HG02884 (cell line): ENCODE data around the gene FOXE1.

Experiments used
- ATAC-seq: cut with Tn5 transposase; IDR thresholded peaks from one replicate; pipeline ENCODE4 v1.9.1; 2021; ENCODE audit warnings: mild to moderate bottlenecking, moderate library complexity; ENCODE audit not compliant: unreplicated experiment

FOXE1 gene

GRCh38 chr9:97864396-97864795 lies 11.4 kb downstream of the FOXE1 start:
- no peak for ATAC-seq

- ATAC-seq, result no peak
Measured at GRCh38 chr9:97866300-97866699, 13.3 kb downstream of the FOXE1 start.

- no peak for ATAC-seq
Measured at GRCh38 chr9:97866848-97867247, 13.8 kb downstream of the FOXE1 start.

- no peak for ATAC-seq
Measured at GRCh38 chr9:97868859-97869258, 15.8 kb downstream of the FOXE1 start.

GRCh38 chr9:97873425-97873824 lies 20.4 kb downstream of the FOXE1 start:
- no peak for ATAC-seq

- ATAC-seq, result no peak
Measured at GRCh38 chr9:97873882-97874281, 20.9 kb downstream of the FOXE1 start.

GRCh38 chr9:97874624-97875023 lies 21.6 kb downstream of the FOXE1 start:
- ATAC-seq, result no peak

- ATAC-seq, result no peak
Measured at GRCh38 chr9:97875111-97875510, 22.1 kb downstream of the FOXE1 start.

GRCh38 chr9:97876061-97876460 lies 23.0 kb downstream of the FOXE1 start:
- ATAC-seq, result no peak

- no peak for ATAC-seq
Measured at GRCh38 chr9:97880336-97880735, 27.3 kb downstream of the FOXE1 start.

- no peak for ATAC-seq
Measured at GRCh38 chr9:97889941-97890887, 37.2 kb downstream of the FOXE1 start.

GRCh38 chr9:97891736-97892135 lies 38.7 kb downstream of the FOXE1 start:
- no peak for ATAC-seq

GRCh38 chr9:97892421-97892820 lies 39.4 kb downstream of the FOXE1 start:
- no peak for ATAC-seq

GRCh38 chr9:97895211-97895610 lies 42.2 kb downstream of the FOXE1 start:
- no peak for ATAC-seq

GRCh38 chr9:97895695-97896332 lies 42.8 kb downstream of the FOXE1 start:
- ATAC-seq, result no peak

- no peak for ATAC-seq
Measured at GRCh38 chr9:97900103-97900737, 47.2 kb downstream of the FOXE1 start.

GRCh38 chr9:97900738-97901565 lies 47.9 kb downstream of the FOXE1 start:
- no peak for ATAC-seq

- ATAC-seq, result no peak
Measured at GRCh38 chr9:97903177-97903576, 50.2 kb downstream of the FOXE1 start.

- ATAC-seq, result no peak
Measured at GRCh38 chr9:97904725-97905124, 51.7 kb downstream of the FOXE1 start.

GRCh38 chr9:97905228-97905627 lies 52.2 kb downstream of the FOXE1 start:
- no peak for ATAC-seq
